ENCODE data around the gene C3orf70.

GRCh38 chr3:185126201-185126600, 26.7 kb downstream of the C3orf70 start:
- TF ChIP-seq CTCF (IDR thresholded peaks at IDR 0.05) (no peak), POLR2A (IDR thresholded peaks at IDR 0.05) (no peak)
